ENCODE results near the gene PCNX2.
A peak's percentile ranks its signal among the peaks of the same experiment; 100 is the strongest.
"Not testable (repeated sequence)": the region's sequence is repeated elsewhere in the genome, so short reads cannot be mapped to it uniquely, and the experiment has no call there.

Gene PCNX2

DNA sequence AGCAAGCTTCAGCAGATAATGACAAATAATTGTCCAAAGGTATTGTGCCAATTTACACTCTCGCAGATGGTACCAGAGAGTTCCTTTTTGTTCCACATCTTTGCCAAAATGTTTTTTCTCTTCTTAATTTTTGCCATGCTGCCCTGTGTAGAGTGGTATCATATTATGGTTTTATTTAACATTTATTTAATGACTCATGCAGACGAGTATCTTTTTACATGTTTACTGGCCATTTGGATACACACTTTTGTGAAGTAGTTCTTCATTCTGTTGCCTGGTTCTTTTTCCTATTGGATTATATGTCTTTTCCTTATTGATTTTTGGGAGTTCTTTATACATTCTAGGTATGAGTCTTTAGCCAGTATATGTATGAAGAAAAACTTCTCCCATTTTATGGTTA is 151.1 kb downstream of the PCNX2 start:
- no peak for DNase-seq

DNA sequence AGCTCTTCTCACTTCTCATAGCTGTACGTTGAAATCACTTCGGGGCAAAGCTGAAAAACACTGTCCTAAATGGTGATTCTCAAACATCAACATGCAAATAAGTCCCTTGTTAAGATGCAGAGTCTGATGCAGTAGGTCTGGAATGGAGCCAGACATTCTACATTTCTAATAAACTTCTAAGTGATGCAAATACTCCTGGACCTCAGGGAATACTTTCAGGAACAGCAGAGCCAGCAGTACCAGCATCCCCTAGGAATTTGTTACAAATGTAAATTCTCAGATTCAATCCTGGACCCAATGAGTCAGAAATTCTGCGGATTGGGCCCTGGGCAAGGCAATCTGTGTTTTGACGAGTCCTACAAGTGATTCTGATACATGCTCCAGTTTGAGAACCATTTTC is 152.3 kb downstream of the PCNX2 start:
- no peak for DNase-seq

DNA sequence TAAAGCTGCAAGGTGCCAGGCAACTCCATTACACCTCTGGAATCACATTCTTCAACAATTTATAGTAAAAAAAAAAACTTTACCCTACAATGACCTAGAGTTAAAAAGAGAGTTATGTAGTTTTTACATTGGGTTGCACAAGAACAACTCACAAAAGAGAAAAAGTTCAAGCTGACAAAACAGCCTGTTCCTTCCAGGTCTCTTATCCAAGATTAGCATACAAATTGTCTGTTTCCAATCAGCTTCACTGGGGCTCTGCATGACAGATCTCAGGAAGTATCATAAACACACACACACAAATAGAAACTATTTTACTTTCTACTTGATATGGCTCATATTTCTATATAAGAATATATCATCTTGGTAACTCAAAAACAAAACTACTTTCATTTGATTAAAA is 154.6 kb downstream of the PCNX2 start:
- DNase-seq: no peak

DNA sequence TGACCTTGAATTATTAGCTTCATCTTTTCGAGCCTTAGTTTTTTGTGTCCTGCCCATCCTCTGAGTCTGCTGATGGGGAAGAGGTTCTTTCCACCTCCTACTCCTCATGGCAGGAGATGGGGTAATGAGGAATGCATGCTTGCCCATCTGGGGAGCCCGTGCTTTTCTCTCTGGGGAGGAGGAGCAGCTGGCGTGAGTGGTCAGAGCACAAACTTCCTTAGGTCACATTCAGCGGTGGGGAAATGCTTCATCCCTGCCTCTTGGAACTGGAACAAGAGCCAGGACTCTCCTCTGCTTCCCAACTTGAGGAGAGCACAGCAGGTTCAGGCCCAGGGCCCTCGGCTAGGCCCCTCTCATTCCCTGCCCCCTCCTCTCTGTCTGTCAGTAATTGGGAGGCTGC is 155.0 kb downstream of the PCNX2 start:
- DNase-seq: no peak

DNA sequence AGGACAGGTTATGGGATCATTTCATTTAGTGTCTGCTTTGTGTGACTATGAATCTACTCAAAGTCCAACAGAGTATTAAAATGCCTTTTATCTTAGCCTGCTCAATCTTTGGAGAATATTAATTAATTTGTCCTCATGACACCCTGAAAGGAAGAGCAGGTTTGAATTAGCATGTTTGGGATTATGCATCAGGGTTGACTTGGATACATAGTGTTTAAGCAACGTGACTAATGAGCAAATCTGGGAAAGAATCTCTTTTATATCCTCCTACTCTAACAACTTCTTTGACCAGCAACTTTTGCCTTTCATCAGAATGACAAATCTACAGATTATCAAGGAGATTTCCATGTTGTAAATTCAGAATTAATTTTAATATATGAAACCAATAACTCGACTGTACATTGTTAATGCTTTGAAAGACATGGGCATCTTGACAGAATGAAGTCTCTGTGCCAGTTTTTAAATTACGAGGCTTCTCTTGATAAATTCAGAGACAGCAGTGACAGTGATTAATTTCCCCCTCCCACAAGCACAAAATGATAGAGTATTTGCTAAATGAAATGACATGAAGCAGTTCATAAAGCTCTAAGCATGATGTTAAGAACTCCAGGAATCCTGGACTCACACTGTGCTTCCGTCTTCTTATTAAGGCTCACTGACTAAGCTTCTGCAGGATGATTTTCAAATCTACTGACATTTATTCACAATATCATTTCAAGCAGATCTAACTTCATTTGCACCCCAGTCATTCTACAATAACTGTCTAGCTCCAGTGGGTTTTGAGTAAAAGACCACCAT is 156.5 kb downstream of the PCNX2 start:
- no peak for DNase-seq

DNA sequence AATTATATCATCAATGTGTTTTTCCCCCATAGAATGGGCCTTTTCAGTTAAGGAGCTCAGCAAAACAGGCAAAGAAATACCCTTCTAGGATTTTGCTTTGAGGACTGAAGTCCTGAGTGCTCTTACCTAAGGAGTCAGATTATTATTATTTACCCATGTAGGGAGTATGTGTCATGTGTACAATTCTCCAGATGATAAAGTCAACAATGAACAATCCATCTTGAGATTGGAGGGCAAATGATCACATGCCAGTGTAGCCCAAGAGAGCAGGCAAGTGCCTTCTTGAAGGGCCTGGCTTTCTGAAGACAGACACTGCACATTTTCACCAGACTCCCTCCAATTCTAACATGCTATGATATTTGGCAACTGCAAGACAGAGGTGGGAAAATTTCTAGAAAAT is 159.7 kb downstream of the PCNX2 start:
- no peak for DNase-seq

DNA sequence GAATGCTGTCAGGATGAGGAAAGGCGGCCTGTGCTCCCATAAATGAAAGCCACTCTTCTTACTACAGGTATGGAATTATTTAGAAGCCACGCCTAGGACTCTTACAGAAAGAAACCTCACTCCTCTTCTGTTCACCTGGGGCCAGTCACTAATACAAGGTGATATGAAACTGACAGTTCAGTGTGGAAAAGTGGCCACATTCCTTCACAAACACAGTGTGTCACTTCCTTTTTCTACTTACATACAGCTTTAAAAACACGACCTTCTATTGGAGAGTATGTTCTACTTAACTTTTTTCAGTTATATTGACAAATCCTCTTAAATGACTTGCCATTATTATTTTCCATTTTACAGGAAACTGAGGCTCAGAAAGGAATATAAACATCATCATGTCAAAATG is 163.1 kb downstream of the PCNX2 start:
- DNase-seq: no peak

DNA sequence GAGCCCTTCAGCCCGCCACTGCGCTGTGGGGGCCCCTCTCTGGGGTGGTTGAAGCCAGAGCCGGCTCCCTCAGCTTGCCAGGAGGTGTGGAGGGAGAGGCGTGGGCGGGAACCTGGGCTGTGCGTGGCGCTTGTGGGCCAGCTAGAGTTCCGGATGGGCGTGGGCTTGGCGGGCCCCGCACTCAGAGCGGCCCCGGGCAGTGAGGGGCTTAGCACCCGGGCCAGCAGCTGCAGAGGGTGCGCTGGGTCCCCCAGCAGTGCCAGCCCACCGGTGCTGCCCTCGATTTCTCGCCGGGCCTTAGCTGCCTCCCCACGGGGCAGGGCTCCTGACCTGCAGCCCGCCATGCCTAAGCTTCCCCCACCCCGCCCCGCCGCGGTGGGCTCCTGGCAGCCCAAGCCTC is 166.5 kb downstream of the PCNX2 start:
- not testable (repeated sequence) for DNase-seq

DNA sequence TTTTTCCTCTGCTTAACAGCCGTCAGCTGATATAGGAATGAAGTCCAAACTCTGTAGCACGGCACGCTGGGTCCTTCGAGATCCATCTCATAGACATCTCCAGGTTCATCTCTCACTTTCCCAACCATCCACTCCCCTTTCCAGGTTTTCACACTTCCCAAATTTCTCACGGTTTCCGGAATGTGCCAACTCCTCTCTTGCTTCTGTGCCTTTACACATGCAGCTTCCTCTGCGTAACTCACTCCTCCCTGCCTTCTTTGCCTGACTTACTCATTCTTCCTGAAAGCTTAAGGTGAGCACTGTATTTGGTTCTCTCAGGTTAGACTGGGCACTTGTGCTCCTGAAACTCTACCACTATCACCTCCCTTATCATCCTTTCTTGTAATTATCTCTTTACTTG is 168.4 kb downstream of the PCNX2 start:
- DNase-seq: no peak

DNA sequence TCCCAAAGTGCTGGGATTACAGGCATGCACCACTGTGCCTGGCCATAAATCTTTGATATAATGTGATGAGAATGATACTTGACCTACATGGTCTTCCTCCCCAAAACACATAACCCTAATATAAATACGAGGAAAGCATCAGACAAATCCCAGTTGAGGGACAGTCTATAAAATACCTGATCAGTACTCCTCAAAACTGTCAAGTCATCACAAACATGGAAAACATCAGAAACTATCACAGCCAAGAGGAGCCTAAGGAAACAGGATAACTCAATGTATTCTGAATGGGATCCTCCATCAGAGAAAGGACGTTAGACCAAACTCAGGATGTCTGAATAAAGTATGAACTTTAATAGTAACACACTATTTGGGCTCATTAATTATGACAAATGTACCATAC is 172.7 kb downstream of the PCNX2 start:
- no peak for DNase-seq

DNA sequence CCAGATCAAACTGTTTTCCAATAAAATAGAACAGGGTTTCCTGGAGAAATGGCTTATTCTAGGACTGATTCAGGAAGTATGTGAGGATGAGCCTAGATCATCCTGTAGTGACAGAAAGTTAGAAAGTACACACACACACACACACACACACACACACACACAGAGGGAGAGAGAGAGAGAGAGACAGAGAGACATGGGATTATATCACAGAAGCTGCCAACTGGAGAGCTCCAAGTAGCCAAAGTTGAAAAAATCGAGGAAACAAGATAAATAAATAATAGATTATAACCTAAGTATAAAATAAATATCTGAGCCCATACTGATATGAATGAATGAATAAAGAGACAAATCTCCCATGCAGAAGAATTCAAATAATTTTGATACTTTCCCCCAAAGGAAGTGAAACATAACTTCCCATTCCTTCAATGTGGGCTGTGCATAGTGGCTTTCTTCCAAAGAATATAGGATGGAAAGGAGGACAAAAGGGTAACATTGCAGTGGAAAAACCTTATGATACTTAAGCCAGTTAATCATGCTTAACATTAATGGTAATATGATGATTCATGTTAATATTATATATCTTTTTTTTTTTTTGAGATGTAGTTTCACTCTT is 173.5 kb downstream of the PCNX2 start:
- DNase-seq: no peak

DNA sequence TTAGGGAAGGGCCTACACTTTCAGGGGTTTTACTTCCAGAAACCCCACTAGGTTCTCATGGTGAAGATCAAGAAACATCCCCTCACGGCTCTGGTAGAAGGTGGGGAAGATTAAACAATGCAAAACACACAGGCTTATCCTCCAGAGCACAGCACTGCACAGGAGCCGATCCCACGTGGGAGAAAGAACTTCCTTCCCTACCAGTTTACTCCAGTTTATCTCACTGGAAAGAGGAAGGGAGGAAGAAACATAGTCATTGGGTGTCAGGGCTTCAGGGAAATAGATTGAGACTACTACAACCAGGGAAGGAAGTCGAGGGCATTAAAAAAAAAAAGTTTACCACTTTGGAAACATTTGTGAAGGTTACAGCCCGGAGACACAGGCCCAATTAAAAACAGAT is 180.7 kb downstream of the PCNX2 start:
- DNase-seq: no peak

DNA sequence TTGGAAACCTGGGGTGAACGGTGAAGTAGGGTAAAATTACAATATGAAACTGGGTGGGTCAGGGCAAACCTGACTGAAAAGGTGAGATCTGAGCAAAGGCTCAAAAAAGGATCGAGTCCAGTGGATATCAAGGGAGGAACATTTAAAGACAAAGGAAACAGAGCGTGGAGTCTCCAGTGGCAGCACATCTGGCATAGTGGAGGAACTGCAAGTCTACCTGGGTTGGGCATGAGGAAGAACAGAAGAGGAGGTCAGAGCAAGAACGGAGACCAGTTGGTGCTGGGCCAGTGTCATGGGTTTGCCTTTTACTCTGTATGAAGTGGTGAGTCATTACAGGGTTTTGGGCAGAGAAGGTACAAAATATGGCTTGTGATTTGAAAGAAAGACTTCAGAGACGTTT is 181.4 kb downstream of the PCNX2 start:
- DNase-seq: peak; percentile 66

DNA sequence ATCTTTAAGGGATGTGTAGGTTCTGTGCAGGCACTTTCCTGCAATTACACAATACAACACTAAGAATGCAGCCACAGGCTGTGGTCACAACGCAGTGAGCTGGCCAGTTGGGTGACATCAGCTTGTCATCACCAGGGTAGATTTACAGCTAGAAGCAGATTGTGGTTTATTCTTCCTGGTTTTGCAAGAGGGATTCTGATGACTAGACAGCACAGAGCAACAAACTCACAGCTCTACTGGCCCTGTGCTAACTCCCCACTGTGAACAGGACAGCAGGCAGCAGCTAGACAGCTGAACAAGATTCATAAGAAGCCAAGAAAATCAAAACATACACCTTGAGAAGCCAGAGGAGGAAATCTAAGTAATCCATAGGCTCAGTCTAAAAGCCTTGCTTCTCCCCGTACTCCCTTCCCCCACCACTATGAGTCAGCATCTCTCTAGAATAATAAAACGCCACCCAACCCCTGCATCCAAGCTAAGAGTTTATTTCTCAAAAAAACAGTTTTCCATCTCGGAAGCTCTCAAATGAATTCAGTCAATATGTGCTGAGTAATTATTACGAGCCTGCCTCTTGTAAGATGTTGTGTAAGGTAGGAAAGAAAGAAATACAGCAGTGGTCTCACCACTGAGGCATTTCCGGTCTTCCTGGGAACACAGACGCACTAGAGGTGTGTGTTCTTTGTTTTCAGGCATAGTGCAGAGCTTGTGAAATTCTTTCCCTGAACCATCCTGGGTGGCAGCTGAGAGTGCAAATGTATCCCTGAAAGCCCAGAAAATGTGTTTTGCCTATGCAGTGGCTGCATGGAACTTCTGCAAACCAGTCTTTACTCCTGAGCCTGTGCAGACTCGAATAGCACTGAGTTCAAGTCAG is 182.3 kb downstream of the PCNX2 start:
- DNase-seq: peak; percentile 99

DNA sequence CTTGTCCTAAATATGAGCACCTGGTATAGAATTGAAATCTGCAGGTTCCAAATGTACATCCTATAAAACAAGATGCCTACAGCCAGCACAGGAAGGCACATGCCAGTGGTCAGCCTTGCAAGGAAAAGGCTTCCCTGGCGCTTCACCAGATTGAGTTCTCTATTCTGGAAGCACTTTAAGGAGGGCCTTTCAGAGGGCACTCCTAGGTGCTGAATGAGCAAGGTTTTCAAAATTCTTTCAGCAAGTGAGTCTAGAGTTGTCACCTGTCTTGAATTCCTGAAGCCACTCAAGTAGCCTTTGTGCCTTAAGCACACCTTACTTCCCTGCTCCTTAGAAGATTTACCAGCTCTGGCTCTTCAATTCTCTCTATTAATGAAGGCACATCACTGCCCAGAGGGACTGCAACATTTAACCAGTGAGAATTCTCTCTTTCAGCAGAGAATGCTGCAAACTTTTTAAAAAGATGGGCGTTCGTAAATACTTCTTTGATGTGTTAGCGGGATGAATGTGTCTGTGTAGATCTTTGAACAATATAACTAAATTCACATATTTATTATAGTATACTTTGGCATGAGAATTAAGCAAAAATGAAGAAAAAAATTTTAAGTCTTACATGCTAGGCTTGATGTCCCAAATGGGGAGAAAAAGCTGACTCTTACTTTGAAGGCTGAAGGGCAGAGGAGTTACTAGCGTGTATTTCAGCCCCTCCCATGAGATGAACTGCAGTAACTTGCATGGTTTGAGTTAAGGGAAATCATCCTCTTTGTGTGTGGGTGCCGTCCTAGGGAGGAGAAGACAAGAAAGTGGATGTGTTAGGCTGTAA is 183.1 kb downstream of the PCNX2 start:
- DNase-seq: peak; percentile 66

DNA sequence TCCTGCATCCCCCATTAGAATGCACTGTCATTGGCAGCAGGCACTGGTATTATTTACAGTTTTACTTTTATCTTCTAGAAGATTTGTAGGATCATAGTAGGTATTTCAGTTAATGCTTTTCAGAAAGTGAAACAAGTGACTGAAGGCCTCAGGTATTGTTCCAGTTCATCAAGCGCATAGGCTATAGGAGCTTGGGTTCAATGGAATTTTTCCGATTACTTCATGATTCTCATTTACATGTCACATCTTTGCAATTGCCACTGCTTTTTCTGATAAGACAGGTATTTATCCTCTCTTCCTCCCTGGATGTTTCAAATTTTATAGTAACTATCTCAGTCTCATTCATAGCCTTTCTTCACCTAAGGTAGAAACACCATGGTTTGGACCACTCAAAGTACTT is 183.8 kb downstream of the PCNX2 start:
- no peak for DNase-seq

DNA sequence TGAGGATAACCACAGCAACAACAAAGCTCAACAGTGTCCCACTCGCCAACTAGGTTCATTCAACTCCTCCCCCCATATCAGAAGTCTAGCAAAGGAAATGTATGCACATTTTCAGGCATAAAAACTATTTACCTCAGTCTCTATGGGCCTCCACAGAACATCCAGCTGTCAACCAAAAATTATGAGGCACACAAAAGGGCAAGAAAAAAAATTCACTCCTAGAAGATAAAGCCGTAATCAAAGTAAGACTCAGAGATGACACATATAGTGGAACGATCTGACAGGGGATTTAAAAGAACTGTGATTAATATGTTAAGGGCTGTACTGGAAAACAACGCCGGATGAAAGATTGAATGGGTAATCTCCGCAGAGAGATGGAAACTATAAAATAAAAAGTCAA is 186.4 kb downstream of the PCNX2 start:
- DNase-seq: no peak

DNA sequence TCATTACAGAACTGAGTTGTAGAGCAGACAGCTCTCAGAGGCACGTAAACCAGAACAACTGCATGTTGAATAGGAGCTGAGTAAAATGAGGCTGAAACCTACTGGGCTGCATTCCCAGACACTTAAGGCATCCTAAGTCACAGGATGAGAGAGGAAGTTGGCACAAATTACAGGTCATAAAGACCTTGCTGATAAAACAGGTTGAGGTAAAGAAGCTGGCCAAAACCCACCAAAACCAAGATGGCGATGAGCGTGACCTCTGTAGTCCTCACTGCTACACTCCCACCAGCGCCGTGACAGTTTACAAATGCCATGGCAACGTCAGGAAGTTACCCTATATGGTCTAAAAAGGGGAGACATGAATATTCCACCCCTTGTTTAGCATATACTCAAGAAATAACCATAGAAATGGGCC is 187.8 kb downstream of the PCNX2 start:
- peak; percentile 85 for DNase-seq

DNA sequence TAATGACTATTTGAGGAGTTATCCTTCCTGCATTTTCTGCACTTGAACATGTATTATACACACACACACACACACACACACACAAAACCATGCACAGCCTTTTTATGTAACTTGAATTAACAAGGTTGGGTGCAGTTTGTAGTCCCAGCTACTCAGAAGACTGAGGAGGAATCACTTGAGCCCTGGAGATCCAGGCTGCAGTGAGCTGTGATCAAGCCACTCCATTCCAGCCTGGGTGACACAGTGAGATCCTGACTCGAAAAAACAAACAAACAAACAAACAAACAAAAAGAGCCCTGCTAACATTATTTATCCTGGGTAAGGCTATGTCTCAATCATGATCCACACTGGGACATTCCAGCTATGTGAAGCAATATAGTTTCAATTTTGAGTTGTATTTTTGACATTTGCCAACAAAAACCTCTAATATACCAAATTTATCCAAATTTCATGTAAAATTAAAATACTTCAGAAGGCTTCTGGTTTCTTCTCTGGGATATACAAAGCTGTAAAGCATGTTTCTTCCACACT is 188.3 kb downstream of the PCNX2 start:
- no peak for DNase-seq

DNA sequence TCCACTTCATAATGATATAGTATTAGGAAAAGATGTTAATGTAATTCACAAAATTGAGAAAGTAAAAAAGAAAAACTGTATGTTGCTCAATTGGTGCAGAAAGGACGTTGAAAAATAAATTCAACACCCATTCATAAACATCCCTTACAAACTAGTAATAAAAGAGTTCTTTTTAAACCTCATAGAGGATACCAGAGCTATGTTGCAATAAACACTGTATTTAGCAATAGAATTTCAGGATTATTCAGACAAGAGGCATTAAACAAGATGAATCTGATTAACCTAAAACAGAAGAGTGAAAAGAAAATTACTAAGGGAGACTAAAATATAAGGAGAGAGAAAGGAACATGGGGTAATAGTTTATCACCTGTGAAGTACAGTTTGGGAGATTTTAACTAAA is 190.3 kb downstream of the PCNX2 start:
- no peak for DNase-seq

DNA sequence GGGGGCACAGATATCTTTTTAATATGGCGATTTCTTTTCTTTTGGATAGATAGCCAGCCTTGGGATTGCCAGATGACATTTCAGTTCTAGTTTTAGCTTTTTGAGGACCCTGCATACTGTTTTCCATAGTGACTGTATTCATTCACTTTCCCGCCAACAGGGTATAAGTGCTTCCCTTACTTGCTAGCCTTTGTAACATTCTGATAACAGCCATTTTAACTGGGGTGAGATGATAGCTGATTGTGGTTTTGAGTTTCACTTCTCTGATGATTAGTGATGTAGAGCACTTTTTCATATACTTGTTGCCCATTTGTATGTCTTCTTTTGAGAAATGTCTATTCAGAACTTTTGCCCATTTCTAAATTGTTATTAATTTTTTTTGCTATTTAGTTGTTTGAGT is 193.2 kb downstream of the PCNX2 start:
- no peak for DNase-seq

DNA sequence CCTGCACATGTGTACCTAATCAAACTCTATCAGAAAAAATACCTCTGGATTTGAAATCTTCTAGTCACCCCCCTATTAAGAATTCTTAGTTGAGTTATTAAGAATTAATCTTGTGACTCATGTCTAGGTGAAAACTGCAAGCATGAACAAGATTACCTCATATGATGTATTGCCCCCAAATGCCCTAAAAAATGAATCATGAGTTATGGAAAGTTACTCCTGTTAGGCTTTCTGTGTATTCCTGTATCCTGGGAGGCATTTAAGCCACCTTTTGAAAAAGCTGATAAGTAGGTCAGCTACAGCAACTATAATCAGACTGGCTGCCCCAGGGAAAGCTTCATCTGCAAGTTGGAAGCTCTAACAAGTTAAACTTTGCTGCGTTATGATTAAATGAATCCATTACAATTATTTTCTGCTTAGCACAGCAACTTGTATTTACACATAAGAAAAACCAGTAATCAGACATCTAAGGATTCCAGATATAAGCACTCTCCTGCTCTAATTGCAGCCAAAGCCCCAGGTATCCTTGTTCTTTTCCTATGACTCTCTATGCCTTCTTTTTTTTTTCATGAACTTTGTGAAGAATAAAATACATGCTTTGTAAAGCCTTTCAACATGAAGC is 197.5 kb downstream of the PCNX2 start:
- DNase-seq: no peak
